OCI-LY3 (cell line): Measurements from ENCODE around the gene MLXIPL.
"Not testable (repeated sequence)": the region's sequence is repeated elsewhere in the genome, so short reads cannot be mapped to it uniquely, and the experiment has no call there.

Experiments
- H2AFZ ChIP-seq: fragments of 200-600, 300-600 bp; shearing (Covaris generic); 2 replicates; pipeline ENCODE4 v1.6.0; 2014; ENCODE audit warnings: antibody characterized with exemption, low read depth, low read length
- H3K27ac ChIP-seq: fragments of 200-600, 300-600 bp; sonication (generic); 2 replicates; pipeline ENCODE4 v1.5.1; 2014; ENCODE audit warnings: mild to moderate bottlenecking, low read length, moderate library complexity, mixed read lengths
- H3K27me3 ChIP-seq: fragments of 200-600, 300-600 bp; sonication (generic); 2 replicates; pipeline ENCODE4 v1.6.1; 2014; ENCODE audit warnings: low read depth, low read length, mixed read lengths
- H3K36me3 ChIP-seq: fragments of 200-600, 300-600 bp; sonication (generic); replicated peaks from 2 replicates; pipeline ENCODE3; 2014; ENCODE audit warnings: low read depth, low read length, mixed read lengths
- H3K4me1 ChIP-seq: fragments of 300-600, 200-600 bp; sonication (generic); 2 replicates; pipeline ENCODE4 v1.6.1; 2014; ENCODE audit warnings: low read length, mixed read lengths
- H3K4me2 ChIP-seq: fragments of 200-600, 300-600 bp; sonication (generic); 2 replicates; pipeline ENCODE4 v1.6.1; 2014; ENCODE audit warnings: low read length, mixed read lengths
- H3K4me3 ChIP-seq: fragments of 300-600, 200-600 bp; sonication (generic); 2 replicates; pipeline ENCODE4 v1.5.1; 2014; ENCODE audit warnings: antibody characterized with exemption, mild to moderate bottlenecking, low read length, moderate library complexity
- H3K79me2 ChIP-seq: fragments of 300-600, 200-600 bp; shearing (Covaris generic); 2 replicates; pipeline ENCODE4 v1.6.1; 2014; ENCODE audit warnings: mild to moderate bottlenecking, low read length, mixed read lengths
- H3K9ac ChIP-seq: fragments of 300-600, 200-600 bp; shearing (Covaris generic); 2 replicates; pipeline ENCODE4 v1.6.0; 2014; ENCODE audit warnings: mild to moderate bottlenecking, low read length, moderate library complexity
- H3K9me3 ChIP-seq: fragments of 200-600, 300-600 bp; shearing (Covaris generic); 2 replicates; pipeline ENCODE4 v1.6.1; 2014; ENCODE audit warnings: low read length, mixed read lengths; ENCODE audit not compliant: insufficient read depth
- H4K20me1 ChIP-seq: fragments of 200-600, 300-600 bp; sonication (generic); 2 replicates; pipeline ENCODE4 v1.6.1; 2016; ENCODE audit warnings: low read length, mixed read lengths; ENCODE audit not compliant: insufficient read depth
- EZH2phosphoT487 ChIP-seq: fragments of 200-600 bp; shearing (Covaris generic); IDR thresholded peaks from 2 replicates; pipeline ENCODE4 v1.6.1; 2018; ENCODE audit warnings: antibody characterized with exemption, mixed run types, low read depth
- TF ChIP-seq, protein P1 (sequence below): fragments of 200-600, 300-600 bp; sonication (generic); IDR thresholded peaks from 2 replicates; pipeline ENCODE4 v1.5.1; 2014; ENCODE audit warnings: antibody characterized with exemption, low read length, low read depth

The MLXIPL gene

DNA sequence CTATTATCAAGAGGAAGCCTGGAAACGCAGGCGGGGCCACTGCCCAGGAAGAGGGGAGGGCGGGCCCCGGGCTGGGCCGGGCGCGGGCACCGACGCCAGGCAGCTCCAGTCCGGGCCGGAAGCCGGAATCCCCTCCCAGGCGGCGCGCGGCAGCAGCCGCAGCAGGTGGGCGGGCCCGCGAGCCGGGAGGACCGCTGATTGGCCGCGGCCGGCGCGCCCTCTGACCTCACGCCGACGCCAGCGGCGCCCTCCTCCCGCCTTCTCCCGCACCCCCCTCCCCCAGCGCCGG is 67.3 kb downstream of the MLXIPL start:
- Histone ChIP-seq H3K9me3 (no peaks in the 10 kb centered on the region), H3K4me2 (peak overlapping the region; percentile 92), H4K20me1 (peaks cover 19% of the 10 kb centered on the region), H3K36me3 (peaks cover 4% of the 10 kb centered on the region), H3K4me3 (peak overlapping the region; percentile 96), H3K4me1 (peaks cover 33% of the 10 kb centered on the region), H3K9ac (peak overlapping the region; percentile 99), H3K27me3 (no peaks in the 10 kb centered on the region), H2AFZ (no peak overlapping the region), H3K79me2 (peaks cover 45% of the 10 kb centered on the region), H3K27ac (peak overlapping the region; percentile 90)
- TF ChIP-seq EZH2phosphoT487 = no peak

DNA sequence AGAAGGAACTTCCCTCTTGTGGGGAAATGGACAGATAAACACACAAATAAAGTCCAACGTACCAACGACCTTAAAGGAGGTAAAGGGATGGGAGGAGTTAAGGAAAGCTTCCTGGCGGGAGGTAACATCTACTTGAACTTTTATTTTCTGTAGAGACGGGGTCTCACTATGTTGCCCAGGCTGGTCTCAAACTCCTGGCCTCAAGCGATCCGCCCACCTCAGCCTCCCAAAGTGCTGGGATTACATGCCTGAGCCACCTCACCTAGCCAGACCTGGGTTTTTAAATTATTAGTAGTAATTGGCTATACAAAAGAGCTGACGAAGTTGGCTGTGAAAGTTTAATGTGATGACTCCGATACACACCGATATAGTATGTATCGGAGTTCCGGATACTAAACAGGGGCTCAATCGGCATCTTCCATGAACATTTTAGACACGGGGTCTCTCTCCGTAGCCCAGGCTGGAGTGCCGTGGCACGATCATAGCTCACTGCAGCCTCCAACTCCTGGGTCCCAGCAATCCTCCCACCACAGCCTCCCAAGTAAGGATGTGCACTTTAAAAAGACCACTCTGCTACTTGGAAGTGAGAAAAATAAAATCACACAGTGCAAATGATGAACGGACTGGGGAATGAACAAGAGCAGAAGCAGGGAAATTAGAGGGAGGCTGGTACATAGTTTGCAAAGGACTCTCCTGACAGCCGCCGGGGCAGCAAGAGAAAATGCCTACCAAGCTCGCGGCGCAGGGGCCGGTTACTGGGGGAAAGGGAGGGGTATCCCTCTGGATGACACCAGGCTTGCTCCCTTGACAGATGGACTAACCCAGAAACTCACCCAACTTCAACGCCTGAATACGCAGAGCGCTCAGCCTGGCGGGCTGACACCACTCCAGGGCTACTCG is 67.9 kb downstream of the MLXIPL start:
- Histone ChIP-seq H3K36me3 (peaks cover 8% of the 10 kb centered on the region), H2AFZ (no peak overlapping the region), H3K27me3 (no peaks in the 10 kb centered on the region), H4K20me1 (peaks cover 19% of the 10 kb centered on the region), H3K9me3 (no peaks in the 10 kb centered on the region), H3K27ac (peak overlapping the region; percentile 14), H3K4me3 (peak overlapping the region; percentile 96), H3K9ac (peak overlapping the region; percentile 99), H3K4me2 (peak overlapping the region; percentile 92), H3K4me1 (peaks cover 29% of the 10 kb centered on the region), H3K79me2 (peaks cover 45% of the 10 kb centered on the region)
- TF ChIP-seq, protein P1, sequence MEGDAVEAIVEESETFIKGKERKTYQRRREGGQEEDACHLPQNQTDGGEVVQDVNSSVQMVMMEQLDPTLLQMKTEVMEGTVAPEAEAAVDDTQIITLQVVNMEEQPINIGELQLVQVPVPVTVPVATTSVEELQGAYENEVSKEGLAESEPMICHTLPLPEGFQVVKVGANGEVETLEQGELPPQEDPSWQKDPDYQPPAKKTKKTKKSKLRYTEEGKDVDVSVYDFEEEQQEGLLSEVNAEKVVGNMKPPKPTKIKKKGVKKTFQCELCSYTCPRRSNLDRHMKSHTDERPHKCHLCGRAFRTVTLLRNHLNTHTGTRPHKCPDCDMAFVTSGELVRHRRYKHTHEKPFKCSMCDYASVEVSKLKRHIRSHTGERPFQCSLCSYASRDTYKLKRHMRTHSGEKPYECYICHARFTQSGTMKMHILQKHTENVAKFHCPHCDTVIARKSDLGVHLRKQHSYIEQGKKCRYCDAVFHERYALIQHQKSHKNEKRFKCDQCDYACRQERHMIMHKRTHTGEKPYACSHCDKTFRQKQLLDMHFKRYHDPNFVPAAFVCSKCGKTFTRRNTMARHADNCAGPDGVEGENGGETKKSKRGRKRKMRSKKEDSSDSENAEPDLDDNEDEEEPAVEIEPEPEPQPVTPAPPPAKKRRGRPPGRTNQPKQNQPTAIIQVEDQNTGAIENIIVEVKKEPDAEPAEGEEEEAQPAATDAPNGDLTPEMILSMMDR = no peak
- TF ChIP-seq EZH2phosphoT487 = no peak

DNA sequence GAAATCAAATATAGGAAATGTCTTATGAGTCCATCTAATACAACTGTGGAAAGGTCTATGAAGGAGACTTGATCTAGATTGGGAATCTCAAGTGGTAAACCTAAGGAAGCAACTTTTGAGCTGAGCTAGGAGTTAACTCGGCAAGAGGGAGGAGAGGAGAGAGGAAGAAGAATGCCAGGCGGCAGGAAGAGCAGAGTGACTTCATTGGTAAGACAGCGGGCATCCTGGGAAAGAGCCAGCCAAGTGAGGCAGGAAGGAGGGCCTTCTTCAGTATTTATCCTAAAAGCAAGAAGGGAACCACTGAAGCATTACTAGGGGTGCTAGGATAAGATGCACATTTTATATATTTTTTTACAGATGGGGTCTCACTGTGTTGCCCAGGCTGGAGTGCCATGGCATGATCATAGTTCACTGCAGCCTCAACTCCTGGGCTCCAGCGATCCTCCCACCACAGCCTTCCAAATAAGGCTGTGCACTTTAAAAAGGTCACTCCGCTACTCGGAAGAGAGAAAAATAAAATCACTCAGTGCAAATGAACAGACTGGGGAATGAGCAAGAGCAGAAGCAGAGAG is 68.8 kb downstream of the MLXIPL start:
- H3K27ac ChIP-seq = no peak overlapping the region
- peaks cover 19% of the 10 kb centered on the region for H4K20me1 ChIP-seq
- H3K4me2 ChIP-seq = peak overlapping the region; percentile 92
- no peak overlapping the region for H3K9ac ChIP-seq
- TF ChIP-seq, protein P1 = no peak
- TF ChIP-seq EZH2phosphoT487 = no peak
- H3K4me3 ChIP-seq = peak overlapping the region; percentile 96
- no peaks in the 10 kb centered on the region for H3K27me3 ChIP-seq
- peaks cover 12% of the 10 kb centered on the region for H3K36me3 ChIP-seq
- H3K4me1 ChIP-seq = peaks cover 28% of the 10 kb centered on the region
- H2AFZ ChIP-seq = no peak overlapping the region
- H3K9me3 ChIP-seq = no peaks in the 10 kb centered on the region
- H3K79me2 ChIP-seq = peaks cover 45% of the 10 kb centered on the region

DNA sequence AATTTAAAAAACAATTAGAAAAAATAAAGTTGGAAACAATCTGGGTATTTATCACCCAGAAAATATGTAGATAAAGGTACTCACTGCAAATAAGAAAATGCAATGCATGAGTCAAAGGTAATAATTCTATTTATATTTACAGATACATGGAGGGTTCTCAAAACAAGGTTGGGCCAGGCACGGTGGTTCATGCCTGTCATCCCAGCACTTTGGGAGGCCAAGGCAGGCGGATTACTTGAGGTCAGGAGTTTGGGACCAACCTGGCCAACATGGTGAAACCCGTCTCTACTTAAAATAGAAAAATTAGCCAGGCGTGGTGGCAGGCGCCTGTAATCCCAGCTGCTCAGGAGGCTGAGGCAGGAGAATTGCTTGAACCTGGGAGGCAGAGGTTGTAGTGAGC is 74.2 kb downstream of the MLXIPL start:
- not testable (repeated sequence) for H3K9ac ChIP-seq, H3K27me3 ChIP-seq, H3K4me1 ChIP-seq, H3K4me2 ChIP-seq, H4K20me1 ChIP-seq, H3K4me3 ChIP-seq, H3K27ac ChIP-seq, H3K9me3 ChIP-seq, H2AFZ ChIP-seq
- Histone ChIP-seq H3K36me3 (peaks cover 19% of the 10 kb centered on the region), H3K79me2 (peaks cover 66% of the 10 kb centered on the region)

DNA sequence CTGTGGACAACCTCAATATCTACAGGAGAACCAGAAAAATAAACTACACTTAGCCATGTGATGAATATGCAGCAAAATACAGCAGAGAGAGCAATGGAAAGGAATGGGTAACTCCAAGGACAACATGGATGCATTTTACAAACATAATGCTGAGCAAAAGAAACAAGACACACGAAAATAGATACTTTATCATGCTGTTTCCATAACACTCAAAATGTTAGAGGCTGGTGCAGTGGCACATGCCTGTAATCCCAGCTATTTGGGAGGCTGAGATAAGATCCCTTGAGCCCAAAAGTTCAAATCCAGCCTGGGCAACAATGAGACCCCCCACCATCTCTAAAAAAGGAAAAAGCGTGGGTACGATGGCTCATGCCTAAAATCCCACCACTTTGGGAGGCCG is 75.1 kb downstream of the MLXIPL start:
- Histone ChIP-seq H3K9me3 (no peaks in the 10 kb centered on the region), H3K27me3 (no peaks in the 10 kb centered on the region), H2AFZ (no peak overlapping the region), H3K9ac (no peak overlapping the region), H3K36me3 (peaks cover 18% of the 10 kb centered on the region), H3K79me2 (peaks cover 64% of the 10 kb centered on the region), H3K27ac (no peak overlapping the region), H3K4me3 (no peak overlapping the region), H3K4me1 (no peaks in the 10 kb centered on the region), H3K4me2 (no peak overlapping the region), H4K20me1 (no peaks in the 10 kb centered on the region)
- TF ChIP-seq EZH2phosphoT487 = no peak
- TF ChIP-seq, protein P1 = no peak
